Stimulated activated CD8-positive, alpha-beta memory T cell treated with anti-CD3 and anti-CD28 coated beads, Interleukin-7, amount 100 ng/mL, for 48 hours (primary cell): Measurements from ENCODE around the gene DFFA.
A peak's percentile ranks its signal among the peaks of the same experiment; 100 is the strongest.

ENCODE experiments used
- DNase-seq, 2 donors: peaks; one replicate each; pipeline ENCODE4 v3.0.0-alpha.2; 2020; ENCODE audit warnings: low read depth in 1 of 2; ENCODE audit errors: extremely low read depth in 1 of 2

Gene DFFA, protein sequence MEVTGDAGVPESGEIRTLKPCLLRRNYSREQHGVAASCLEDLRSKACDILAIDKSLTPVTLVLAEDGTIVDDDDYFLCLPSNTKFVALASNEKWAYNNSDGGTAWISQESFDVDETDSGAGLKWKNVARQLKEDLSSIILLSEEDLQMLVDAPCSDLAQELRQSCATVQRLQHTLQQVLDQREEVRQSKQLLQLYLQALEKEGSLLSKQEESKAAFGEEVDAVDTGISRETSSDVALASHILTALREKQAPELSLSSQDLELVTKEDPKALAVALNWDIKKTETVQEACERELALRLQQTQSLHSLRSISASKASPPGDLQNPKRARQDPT

DNA sequence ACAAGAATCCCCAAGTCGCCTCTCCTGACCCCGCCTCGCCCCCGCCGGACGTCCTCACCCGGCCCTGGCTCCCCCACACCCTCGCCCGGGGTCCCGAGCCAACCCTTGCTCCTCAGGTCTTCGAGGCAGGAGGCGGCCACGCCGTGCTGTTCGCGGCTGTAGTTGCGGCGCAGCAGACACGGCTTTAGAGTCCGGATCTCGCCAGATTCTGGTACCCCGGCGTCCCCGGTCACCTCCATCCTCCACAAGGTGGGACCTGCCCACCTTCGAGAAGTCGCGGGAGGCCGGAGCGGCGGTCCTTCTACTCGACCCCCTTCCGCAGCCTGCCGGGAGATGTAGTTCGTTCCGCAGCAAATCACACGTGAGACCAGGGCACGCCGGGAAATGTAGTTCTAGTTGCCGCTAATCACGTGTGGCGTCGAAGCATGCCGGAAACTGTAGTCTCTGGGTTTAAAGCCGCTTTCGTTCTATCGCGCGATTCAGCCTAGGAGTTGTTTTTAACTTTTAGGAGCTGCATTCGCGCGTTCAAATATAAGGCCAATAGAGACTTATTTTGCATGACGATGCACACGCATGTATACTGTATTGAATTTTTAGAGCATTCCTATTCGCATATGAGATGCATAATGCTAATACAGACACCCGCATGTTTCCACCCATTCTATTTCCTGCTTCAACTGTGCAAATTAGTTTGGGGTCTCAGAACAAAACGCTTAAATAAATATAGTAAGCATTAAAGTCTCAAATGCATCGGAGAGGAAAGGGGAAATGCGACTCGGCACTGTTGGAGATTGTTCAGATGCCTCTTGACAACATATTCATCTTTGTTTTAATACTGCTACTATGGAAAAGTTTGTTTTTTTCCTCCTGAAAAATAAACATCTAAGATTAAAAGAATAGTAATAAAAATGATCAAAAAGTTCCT is at the start of gene DFFA:
TSS of gene DFFA (minus strand) at position 310 of the 925 bp plus-strand sequence. CDS start at position 239, 71 bp downstream.
- DNase-seq: peak; percentile 77 to 94

DNA sequence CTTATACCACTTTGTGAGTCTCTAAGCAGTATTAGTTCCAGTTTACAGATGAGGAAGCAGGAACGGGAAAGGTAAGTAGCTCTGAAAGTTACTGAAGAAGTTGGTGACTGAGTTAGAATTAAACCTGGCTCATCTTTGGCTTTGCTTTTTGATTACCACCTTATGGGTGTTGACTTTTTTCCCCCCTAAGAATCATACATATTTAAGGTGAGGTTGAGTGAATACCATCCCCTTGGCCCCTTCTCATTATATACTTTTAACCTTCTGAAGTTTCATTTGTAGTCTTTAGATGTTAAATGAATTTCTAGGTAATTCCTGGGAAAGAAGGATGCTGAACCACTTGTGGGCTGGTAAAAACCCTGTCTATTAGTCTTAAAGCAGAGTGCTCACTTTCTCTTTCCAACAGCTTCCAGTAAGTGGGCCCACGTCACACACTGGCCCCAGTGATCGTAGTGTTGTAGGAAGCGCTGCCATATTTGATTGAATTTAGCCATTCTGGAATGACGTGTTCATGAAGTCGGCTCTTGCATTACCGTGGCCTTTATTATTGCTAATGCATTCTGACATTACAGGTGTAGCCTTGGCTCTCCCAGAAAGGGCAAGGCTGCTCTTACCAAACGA is 49.3 kb upstream of the DFFA start:
- DNase-seq: no peak

DNA sequence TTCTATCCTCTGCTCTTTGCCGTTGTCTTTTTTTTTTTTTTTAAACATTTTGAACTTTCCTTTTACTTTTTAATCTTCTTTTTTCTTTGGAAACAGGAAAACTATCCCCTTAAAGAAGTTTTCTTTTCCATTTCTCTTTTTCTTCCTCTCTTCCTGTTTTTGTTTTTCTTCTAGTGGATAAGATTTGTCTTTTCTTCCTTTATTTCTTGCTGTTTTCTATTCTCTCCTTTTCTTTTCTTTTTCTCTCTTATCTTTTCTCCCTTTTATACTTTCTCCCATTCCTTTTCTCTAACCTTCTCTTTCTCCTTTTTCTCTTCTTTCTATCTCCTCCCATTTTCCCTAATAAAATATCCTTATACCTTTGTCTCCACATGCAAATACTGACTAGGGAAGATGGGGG is 48.6 kb upstream of the DFFA start:
- DNase-seq: no peak

DNA sequence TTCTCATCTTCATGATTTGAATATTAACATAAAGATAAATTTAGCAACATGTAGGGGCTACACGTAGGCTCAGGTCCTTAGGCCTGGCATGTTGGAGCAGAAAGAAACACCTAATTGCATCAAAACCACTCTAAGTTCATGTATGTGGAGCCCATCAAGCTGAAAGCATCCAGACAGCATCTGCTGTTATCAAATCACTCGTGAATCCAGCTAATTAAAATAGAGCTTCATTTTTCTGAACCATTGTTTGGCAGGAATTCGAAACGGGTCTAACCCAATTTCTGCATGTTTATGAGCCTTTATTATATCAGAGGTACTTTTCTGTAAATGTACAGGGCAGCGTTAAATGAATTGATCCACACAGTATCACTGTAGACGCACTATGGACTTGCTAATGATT is 48.2 kb upstream of the DFFA start:
- DNase-seq: no peak

DNA sequence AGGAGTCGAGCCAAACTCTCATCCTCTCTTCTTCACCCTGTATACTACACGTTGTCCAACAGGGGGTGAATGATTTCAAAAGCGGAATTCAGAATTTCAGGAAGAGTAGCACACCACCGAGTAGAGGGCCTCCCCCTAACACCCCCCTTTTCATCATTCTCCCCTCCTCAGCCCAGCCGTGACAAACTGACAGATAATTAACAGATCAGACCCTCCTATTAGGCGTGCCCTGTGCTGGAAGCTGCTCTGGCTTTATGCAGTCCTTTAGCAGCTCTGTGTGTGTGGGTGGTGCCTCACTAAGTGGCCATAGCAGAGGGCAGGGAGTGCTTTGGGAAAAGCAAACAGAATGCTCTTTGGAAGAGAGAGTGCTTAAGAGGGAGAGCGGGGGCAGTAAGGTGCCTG is 46.7 kb upstream of the DFFA start:
- DNase-seq: no peak

DNA sequence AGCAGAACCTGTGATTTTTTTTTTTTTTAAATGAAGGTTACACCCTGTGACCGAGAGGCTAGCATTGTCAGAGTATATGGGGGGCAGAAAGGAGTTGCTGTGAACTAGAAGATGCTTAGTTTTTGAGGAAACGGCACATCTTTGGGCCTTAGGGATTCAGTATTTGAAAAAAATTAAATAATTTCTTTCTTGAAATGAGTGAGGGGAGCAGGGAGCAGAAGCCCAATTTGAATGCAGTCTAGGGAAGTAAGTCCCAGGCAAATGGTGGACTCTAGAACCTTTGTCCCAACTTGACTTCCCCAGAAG is 45.3 kb upstream of the DFFA start:
- no peak for DNase-seq

DNA sequence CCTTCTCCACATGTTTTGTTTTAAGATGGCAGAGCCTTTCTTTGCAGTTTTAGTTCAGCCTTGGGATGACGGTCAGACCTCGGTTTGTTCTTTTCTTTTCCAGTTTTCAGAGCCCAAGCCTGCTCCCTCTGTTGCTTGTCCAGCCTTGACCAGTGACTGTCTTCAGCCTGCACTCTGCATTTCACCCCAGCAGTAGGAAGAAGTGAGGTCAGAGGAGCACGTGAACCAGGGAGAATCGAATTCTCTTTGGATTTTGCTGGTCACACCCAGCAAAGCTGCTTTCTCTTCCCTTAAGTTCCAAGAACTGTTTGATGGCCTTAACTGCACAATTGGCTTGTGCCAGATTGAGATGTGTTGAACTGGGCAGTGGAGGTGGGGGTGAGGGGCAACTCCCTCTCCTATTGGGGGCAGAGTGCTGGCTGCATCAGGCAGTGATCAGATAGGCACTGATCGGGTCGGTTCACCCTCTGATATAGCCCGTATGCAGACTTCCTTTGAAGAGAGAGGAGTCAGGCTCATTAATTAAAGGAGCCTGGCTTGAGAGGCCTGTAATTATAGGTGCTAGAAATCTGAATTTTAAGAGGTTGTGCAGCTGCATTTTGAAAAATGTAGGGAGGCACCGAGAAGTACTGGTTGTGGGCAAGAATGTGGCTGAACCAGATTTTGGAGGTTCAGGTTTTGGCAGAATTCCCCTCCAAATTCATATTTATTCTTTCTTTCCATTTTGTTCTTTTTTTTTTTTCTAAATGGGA is 44.8 kb upstream of the DFFA start:
- DNase-seq: no peak

DNA sequence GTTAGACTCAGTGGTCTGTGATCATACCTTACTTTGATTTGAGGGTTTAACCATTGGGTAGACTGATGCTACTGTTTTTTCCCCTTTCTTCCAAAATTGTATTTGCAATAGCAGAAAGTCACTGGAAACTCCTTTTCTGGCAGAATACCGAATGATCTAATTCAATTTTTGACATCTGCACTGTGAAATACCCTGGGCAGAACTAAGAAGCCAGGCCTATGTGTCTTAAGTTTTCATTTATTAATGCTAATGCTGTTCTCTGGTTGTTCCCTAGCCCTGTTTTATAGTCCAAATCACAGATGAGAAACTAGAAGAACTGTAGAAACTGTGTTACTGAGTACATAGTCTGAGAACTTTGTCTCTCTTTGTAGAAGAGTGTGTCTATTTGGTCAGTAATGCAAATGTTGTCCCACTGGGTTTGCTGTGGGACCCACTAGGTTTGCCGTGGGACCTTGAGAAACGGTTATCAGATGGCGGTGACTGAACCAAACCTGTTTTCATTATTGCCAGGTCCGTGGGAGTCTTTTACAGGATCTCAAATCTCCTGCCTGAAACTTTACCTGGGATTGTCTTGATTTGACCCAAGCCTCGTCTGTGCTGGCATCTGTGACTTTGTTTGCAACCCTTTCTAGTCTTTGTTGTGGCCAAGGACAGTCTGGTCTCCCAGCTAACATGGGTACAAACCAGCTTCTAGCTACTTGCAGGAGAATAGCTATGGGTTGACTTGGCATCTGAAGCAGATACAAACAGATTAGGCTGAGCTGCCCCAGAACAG is 43.8 kb upstream of the DFFA start:
- DNase-seq: no peak

DNA sequence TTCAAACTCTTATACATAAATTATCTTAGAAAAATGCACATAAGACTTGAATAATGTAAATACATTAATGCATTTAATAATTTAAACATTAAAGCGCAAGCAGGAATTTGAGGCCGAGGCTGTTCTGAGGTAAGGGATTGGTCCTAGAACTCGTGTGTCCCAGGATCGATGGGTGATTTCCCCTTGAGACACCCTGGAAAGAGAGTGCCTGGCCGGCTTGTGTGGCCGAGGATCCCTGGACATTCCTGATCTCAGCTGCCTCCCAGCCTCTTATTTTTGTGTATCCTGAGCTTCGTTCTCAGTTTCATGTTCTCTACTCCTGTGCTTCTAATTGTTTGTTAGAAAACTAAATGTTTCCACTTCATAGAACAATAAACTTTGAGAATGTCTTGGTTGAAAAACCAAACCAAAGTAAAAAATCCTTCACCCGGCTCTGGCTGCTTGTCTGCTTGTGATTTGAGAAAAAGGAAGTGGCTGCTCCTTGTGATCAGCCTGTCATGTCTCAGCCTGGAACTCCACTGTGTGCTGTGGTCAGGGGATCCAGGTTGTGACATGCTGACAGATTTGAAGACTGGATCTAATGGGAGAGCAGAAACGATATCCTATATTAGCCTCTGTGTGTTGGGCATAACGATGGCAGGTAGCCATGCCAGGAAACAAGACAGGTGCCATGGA is 43.1 kb upstream of the DFFA start:
- no peak for DNase-seq

DNA sequence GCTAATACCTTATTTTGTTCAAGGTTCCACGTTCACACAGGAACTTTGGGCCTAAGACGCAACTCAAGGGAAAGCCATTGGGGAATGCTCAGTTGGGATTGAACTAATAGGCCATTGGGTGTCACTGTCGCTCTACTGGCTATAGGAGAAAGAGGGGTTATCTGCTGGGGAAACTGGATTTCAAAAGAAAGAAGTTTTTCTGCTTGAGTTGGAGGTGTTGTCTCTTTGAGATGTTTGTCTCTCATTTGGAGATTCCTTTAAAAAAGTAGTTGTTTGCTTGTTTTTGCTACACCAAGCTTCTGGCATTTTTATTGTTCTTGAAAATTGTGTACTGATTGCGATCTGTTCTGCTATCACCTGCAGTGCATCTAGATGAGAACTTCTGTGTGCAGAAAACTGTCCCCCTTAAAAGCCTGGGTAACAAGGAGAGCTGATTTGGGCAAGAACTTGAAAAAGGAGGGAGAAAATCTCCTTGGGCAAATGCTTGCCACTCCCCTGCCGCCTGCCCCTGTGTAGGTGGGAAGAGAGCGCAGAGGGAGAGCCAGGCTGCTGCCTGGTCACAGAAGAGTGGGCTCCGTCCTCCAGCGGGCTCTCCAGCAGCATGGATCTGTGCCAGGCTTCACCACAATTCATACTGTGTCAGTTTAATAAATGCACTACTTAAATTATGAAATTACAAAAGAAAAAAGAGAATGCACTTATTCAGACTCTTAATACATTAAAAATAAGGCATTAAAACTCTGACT is 42.3 kb upstream of the DFFA start:
- no peak for DNase-seq

DNA sequence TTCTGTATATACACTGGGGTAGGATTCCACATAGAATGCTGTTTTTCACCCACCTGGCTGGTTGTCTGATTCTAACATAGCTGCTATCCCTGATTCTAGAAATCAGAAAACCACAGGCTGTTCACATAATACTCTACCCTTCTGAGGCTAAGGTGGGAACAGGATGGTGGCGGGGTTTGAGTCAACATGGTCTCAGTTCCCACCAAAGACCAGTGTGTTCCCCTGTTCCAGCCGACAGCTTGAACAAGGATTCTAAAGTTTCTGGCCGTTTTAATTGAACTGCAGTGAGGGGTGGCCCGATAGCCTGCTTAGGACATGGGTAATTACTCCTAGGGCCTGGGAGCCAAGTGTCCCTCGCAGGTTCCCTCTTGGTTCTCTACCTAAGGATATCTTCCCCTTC is 40.9 kb upstream of the DFFA start:
- DNase-seq: no peak

DNA sequence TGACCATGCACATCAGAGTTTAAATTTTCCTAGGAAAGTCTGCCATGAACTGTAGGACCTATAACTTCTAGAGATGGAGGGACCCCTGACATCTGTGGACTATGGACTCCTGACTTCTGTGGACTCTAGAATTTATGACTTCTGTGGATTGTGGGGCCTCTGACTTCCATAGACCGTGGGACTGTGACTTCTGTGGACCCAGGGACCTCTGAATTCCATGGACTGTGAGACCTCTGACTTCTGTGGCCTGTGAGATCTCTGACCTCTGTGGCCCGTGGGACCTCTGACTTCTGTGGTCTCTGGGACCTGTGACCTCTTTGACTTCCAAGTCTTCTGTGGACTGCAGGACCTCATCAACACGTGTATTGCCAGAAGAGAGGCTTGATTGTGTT is 39.2 kb upstream of the DFFA start:
- DNase-seq: no peak

DNA sequence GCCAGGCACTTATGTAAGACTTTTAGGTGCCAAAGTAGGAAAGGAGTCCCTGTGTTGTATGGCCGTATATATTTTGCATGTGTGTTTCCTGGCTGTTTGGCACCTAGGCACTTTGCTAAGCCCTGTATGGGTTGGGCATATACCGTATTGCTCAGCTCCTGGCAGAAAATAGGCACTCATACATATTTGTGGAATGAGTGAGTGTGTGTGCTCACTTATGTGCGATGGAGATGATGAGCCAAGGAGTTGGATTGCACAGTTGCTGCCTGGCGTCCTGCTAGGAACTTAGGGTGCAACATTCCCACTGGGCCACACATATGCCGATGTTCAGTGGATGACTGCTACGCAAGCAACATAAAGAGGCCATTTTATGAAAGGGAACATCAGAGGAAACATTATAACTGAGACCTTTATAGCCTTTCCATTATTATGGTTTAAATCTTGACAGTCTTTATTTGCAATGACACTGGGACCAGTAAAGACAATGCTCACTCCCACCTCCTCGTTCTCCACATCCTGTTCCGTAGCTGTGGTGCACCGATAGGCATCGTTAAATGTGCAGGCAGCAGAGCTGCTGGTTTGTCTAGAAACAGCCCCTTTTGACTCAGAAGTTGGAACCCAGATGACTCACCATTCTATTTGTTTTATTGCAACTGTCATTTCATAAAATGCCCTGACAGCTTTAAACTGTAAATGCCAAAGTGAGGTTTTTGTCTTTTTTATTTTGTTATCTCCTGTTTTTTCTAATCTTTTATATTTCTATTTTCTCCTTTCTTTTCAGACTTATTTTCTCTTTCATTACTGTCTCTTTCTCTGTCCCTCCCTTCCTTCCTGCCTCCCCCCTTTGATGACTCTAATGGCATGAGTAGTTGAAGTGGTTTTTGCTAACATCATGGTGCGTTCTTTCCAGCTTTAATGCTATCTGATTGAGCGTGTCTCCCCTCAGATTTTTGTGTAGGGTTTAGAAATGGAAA is 38.5 kb upstream of the DFFA start:
- DNase-seq: peak; percentile 55 to 82

DNA sequence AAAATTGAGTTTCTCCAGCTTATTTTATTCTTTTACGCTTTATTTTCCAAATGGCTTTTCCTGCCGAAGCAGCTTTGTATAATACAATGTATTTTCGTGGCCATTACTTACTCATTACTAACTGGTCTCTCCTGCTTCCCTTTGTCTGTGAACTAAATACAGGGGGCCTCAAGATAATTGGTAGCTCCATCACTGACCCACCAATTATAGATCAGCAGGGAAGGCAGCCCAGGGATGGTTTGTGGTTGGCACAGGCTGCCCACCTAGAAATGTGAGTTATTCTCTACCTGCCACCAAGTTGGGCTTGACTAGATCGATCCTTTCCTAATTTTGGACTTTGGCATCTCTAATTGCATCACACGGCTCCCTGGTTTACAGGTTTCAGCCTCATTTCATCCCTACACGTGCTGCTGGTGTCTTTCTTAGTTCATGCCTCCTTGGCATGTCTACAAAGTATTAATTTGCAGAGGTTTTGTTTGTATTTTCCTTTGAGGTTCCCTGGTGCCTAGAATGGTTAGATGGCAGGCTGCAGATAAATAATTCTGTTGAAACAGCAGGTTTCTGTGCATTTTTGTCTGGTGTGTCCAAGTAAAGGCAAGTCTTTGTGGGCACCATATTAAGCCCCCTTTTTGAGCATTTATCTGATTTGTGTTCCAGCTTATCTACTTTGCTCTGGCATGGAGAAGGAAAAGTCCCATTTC is 37.6 kb upstream of the DFFA start:
- DNase-seq: no peak

DNA sequence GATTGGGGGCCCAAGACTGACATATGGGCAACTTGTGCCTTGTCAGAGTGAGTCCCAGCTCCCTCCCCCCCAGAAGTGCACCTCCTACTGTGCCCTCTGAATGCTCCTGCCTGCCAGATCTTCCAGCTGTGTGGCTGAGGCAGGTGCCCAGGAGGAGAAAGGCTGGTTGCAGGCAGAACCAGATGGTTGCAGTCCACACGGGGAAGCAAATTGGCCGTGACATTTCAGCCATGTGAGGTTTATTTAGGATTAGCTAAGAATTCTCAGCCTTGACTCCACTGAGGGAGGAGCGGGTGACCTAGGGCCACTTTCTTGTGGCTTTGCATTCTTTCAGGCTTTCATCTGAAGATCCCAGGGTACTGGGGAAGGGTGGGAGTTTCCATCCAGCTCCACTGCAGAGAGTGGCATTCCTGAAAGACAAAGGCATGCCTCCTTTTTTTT is 36.2 kb upstream of the DFFA start:
- no peak for DNase-seq

DNA sequence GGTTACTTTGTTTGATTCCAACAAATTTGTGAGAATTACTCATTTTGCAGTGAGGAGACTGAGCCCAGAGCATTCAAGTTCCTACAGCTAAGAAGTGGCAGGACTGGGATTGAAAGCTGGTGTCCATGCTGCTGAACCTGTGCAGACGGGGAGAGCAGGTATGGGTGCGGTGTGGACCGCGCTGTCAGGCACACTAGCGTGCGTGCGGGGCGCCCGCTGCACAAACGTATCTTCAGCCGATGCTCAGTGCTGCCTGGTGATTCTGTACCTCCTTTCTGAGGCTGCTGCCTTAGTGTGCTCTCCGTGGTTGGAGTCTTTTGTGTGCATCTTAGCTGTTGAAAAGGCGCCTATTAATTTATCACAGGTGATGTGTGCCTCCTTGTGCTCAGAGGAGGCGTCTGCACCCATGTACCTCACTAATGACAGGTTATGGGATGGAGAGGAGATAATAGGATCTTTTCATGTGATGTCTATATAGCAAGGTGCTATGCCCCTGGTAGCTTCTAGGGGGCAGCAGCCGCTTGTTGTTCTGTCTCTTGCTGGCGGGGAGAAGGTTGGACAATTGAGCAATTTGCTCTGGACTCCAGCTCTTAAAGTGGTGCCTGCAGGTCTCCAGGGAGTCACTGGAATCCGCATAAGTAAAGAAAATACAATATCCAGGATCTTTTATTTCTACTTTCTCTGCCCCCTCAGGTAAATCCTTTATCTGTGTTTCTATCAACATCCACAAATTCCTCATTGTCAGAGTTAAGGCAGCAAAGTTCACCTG is 35.0 kb upstream of the DFFA start:
- no peak for DNase-seq

DNA sequence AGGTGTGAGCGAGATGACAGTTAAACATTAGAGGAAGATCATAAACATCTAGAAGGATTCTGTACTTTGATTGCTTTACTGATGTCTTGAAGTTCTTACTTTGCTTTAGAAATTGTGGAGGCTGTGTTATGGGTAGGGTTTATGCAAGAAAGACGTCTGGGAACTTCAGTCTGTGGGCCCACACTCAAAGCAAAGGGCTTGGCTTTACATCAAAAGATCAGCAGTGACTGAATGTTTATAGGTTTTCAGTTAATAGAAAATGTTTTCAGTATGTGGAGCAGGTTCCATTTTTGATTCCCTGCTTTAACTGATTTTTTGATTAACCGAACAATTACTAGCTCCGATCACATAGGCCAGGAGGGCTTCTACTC is 34.3 kb upstream of the DFFA start:
- no peak for DNase-seq
